Measurements from ENCODE around the gene SGK1. TPM values are rescaled to one million over a fixed set of nuclear protein-coding genes. Genes with fewer than 3 reads are reported as not detected.
A peak's percentile ranks its signal among the peaks of the same experiment; 100 is the strongest.

The SGK1 gene
- total RNA-seq, 1 experiment from 2014 or later = 7.8 TPM

- Histone ChIP-seq H3K56ac (ENCODE audit: insufficient read length, low read depth, low read length) (no peak overlapping the region), H3T11ph (ENCODE audit: low read length) (no peak overlapping the region), H3K14ac (ENCODE audit: insufficient read depth, low read length) (no peak overlapping the region), H2AFZ (ENCODE audit: low read length) (no peak overlapping the region), H3K23ac (ENCODE audit: insufficient read length, low read depth, low read length) (no peak overlapping the region), H3K4ac (ENCODE audit: low read depth, low read length) (no peak overlapping the region), H3K4me1 (ENCODE audit: insufficient read depth, low read length) (peaks cover 4% of the 10 kb centered on the region; the same call in 1 of the 2 replicates), H3K4me2 (ENCODE audit: insufficient read depth, insufficient read length, low read length) (no peak overlapping the region), H3K9me3 (ENCODE audit: control insufficient read depth, low read depth, low read length) (no peaks in the 10 kb centered on the region), H2BK12ac (ENCODE audit: insufficient read length, low read depth, low read length) (no peak overlapping the region), H3K9ac (ENCODE audit: extremely low read depth, insufficient read length, low read length) (no peak overlapping the region), H2BK20ac (ENCODE audit: low read depth, low read length, poor library complexity, severe bottlenecking) (no peak overlapping the region), H3K23me2 (ENCODE audit: insufficient read length, low read depth, low read length, poor library complexity, severe bottlenecking) (no peaks in the 10 kb centered on the region), H4K5ac (ENCODE audit: insufficient read length, low read depth, low read length) (no peak overlapping the region), H3K79me2 (ENCODE audit: insufficient read depth, low read length) (no peaks in the 10 kb centered on the region), H2AK5ac (ENCODE audit: insufficient read length, low read length) (no peak overlapping the region), H2BK5ac (ENCODE audit: insufficient read length, low read length) (no peak overlapping the region), H3K27me3 (ENCODE audit: insufficient read depth, low read length) (no peaks in the 10 kb centered on the region), H4K20me1 (ENCODE audit: control insufficient read depth, insufficient read depth, insufficient read length) (no peaks in the 10 kb centered on the region), H3K79me1 (ENCODE audit: insufficient read depth, low read depth, low read length, poor library complexity, severe bottlenecking) (no peaks in the 10 kb centered on the region), H2BK15ac (ENCODE audit: low read depth, low read length) (no peak overlapping the region), H3K27ac (ENCODE audit: insufficient read length, low read depth, low read length) (no peak overlapping the region), H4K91ac (ENCODE audit: insufficient read length, low read depth, low read length) (no peak overlapping the region), H2BK120ac (ENCODE audit: low read depth, low read length, poor library complexity, severe bottlenecking) (no peak overlapping the region), H4K8ac (replicated peaks; ENCODE audit: insufficient read length, low read depth, low read length) (no peak overlapping the region), H3K18ac (ENCODE audit: insufficient read length, low read depth, low read length) (no peak overlapping the region)
- Mint-ChIP-seq H3K27me3 (ENCODE audit: low read depth) (no peaks in the 10 kb centered on the region), H3K9me3 (peaks cover 5 to 8% of the 10 kb centered on the region in 2 experiments; a peak in 3 of 5 replicates), H3K4me3 (no peak overlapping the region), H3K36me3 (ENCODE audit: insufficient read depth in 1 of 3, low read depth in 3 of 3) (peaks cover 5 to 11% (median 7%) of the 10 kb centered on the region in 3 experiments; a peak in 6 of 7 replicates), H3K27ac (peak overlapping the region in 1 of 3 experiments; percentile 78; a peak in 2 of 7 replicates), H3K4me1 (peaks cover 17% of the 10 kb centered on the region in 2 experiments)
- WGBS (ENCODE audit: extremely low coverage, insufficient read length, low lambda C conversion rate) = no CpG with 5 or more reads among the region's 3 CpGs
- DNase-seq = no peak
- TF ChIP-seq CTCF (conservative IDR thresholded peaks at IDR 0.05) = no peak
Measured at GRCh38 chr6:134162932-134163331, 155.0 kb downstream of the SGK1 start.
